SK-N-SH (cell line): ENCODE data around the gene DOCK10. TPM values are rescaled to one million over a fixed set of nuclear protein-coding genes. Genes with fewer than 3 reads are reported as not detected.

Experiments used
- CTCF ChIA-PET: fragments of 300-600, 350-600 bp; formaldehyde crosslinking; extraction: SDS; loops from one replicate; lab custom pipeline; 2021; lab: Yijun Ruan, JAX
- POLR2A ChIA-PET: fragments of 350-600 bp; sonication (Branson Sonifier 250); formaldehyde crosslinking; extraction: SDS; loops from one replicate; lab custom pipeline; 2020; ENCODE audit warnings: antibody characterized with exemption, inconsistent platforms; lab: Yijun Ruan, JAX
- DNase-seq: peaks from one replicate; pipeline ENCODE4 v3.0.0; 2012
- H2AFZ ChIP-seq: fragments of 200-600 bp; sonication (generic); 2 replicates; pipeline ENCODE4 v1.8.1; 2016; ENCODE audit warnings: antibody characterized with exemption, mild to moderate bottlenecking, low read depth
- H3F3A ChIP-seq: fragments of 200-600 bp; sonication (generic); replicated peaks from 2 replicates; pipeline ENCODE3; 2016; ENCODE audit warnings: antibody characterized with exemption, mild to moderate bottlenecking; ENCODE audit not compliant: insufficient read depth
- H3K27ac ChIP-seq, 2 experiments: fragments of 200-500 bp in 1 of 2; fragments of 200-600 bp in 1 of 2; sonication (Bioruptor generic) in 1 of 2; sonication (generic), shearing (Covaris generic) in 1 of 2; 2 replicates each; pipeline versions ENCODE4 v1.5.1 to v1.6.1; 2014 to 2016; ENCODE audit warnings: low read depth in 2 of 2, inconsistent platforms in 1 of 2, low read length in 1 of 2, mild to moderate bottlenecking in 1 of 2, mixed read lengths in 1 of 2
- H3K27me3 ChIP-seq: fragments of 200-600 bp; sonication (generic), shearing (Covaris generic); 2 replicates; pipeline ENCODE4 v1.6.1; 2016; ENCODE audit warnings: mixed run types; ENCODE audit not compliant: insufficient read depth
- H3K36me3 ChIP-seq, 2 experiments: fragments of 200-500 bp in 1 of 2; fragments of 200-600 bp in 1 of 2; sonication (Bioruptor generic) in 1 of 2; sonication (generic) in 1 of 2; replicated peaks in 1 of 2; 2 replicates each; pipeline versions ENCODE3 to v1.5.1; 2014 to 2016; ENCODE audit warnings: low read length in 1 of 2, mild to moderate bottlenecking in 1 of 2; ENCODE audit not compliant: insufficient read depth in 2 of 2, control insufficient read depth in 1 of 2
- H3K4me1 ChIP-seq, 2 experiments: fragments of 200-500 bp in 1 of 2; fragments of 200-600 bp in 1 of 2; sonication (Bioruptor generic) in 1 of 2; sonication (generic), shearing (Covaris generic) in 1 of 2; 2 replicates each; pipeline versions ENCODE4 v1.5.1 to v1.6.1; 2014 to 2016; ENCODE audit warnings: low read depth in 1 of 2, low read length in 1 of 2, mixed run types in 1 of 2; ENCODE audit not compliant: insufficient read depth in 2 of 2, control insufficient read depth in 1 of 2
- H3K4me2 ChIP-seq: fragments of 200-600 bp; sonication (generic), shearing (Covaris generic); 2 replicates; pipeline ENCODE4 v1.6.1; 2017; ENCODE audit warnings: mixed run types
- H3K4me3 ChIP-seq, 2 experiments: fragments of 200-500 bp in 1 of 2; fragments of 200-600 bp in 1 of 2; sonication (Bioruptor generic) in 1 of 2; sonication (generic), shearing (Covaris generic) in 1 of 2; 2 replicates each; pipeline versions ENCODE4 v1.5.1 to v1.8.1; 2014 to 2016; ENCODE audit warnings: low read depth in 2 of 2, inconsistent platforms in 1 of 2, low read length in 1 of 2, mild to moderate bottlenecking in 1 of 2, mixed read lengths in 1 of 2, moderate library complexity in 1 of 2
- H3K79me2 ChIP-seq: fragments of 200-600 bp; sonication (generic); 2 replicates; pipeline ENCODE4 v1.8.1; 2017; ENCODE audit warnings: mild to moderate bottlenecking; ENCODE audit not compliant: insufficient read depth
- H3K9ac ChIP-seq: fragments of 200-600 bp; sonication (generic); 2 replicates; pipeline ENCODE4 v1.6.1; 2017; ENCODE audit warnings: mixed run types
- H3K9me2 ChIP-seq: fragments of 200-600 bp; sonication (generic); 2 replicates; pipeline ENCODE4 v1.6.1; 2017; ENCODE audit warnings: mixed run types
- H3K9me3 ChIP-seq: fragments of 200-600 bp; sonication (generic); 2 replicates; pipeline ENCODE4 v1.6.1; 2017; ENCODE audit warnings: mixed run types, mild to moderate bottlenecking, moderate library complexity
- H4K20me1 ChIP-seq: fragments of 200-600 bp; sonication (generic); 2 replicates; pipeline ENCODE4 v1.6.1; 2017; ENCODE audit warnings: mild to moderate bottlenecking, mixed run types; ENCODE audit not compliant: insufficient read depth
- ELF1 ChIP-seq: IDR thresholded peaks from 2 replicates; pipeline ENCODE4 v1.4.0; 2012
- EP300 ChIP-seq, 2 experiments: IDR thresholded peaks; 2 replicates each; pipeline versions ENCODE4 v1.4.0 to v1.6.1; 2012; ENCODE audit warnings: borderline replicate concordance in 1 of 2, low read depth in 1 of 2, low read length in 1 of 2
- JUND ChIP-seq: IDR thresholded peaks from 2 replicates; pipeline ENCODE4 v1.4.0; 2012
- MEF2A ChIP-seq: IDR thresholded peaks from 2 replicates; pipeline ENCODE4 v1.4.0; 2012; ENCODE audit warnings: low read depth, borderline replicate concordance
- NRF1 ChIP-seq: IDR thresholded peaks from 2 replicates; pipeline ENCODE4 v1.6.1; 2012; ENCODE audit warnings: low read depth, mild to moderate bottlenecking, low read length
- RAD21 ChIP-seq: IDR thresholded peaks from 2 replicates; pipeline ENCODE4 v1.6.1; 2012; ENCODE audit warnings: mild to moderate bottlenecking, low read length
- RXRA ChIP-seq: IDR thresholded peaks from 2 replicates; pipeline ENCODE4 v1.4.0; 2012; ENCODE audit warnings: low read depth, mild to moderate bottlenecking, borderline replicate concordance
- SIN3A ChIP-seq: IDR thresholded peaks from 2 replicates; pipeline ENCODE4 v1.6.1; 2012; ENCODE audit warnings: low read depth, mild to moderate bottlenecking, low read length, moderate library complexity, borderline replicate concordance
- WGBS: methylation state at CpG from one replicate; pipeline ENCODE4 v1.1.6; 2017; ENCODE audit warnings: low lambda C conversion rate; 5-methylcytosine and 5-hydroxymethylcytosine counted together
- polyA plus RNA-seq, 3 experiments: library from polyadenylated mRNA; depleted of rRNA; stranded (reverse); fragments of >200 nt; gene quantifications; 2 replicates each; pipeline ENCODE4 v1.2.3, GENCODE V29; 2012
- TF ChIP-seq, protein P1 (sequence below): IDR thresholded peaks from 2 replicates; pipeline ENCODE4; 2012
- TF ChIP-seq, protein P2 (sequence below): IDR thresholded peaks from 2 replicates; pipeline ENCODE4 v1.4.0; 2012; ENCODE audit warnings: low read depth, borderline replicate concordance
- TF ChIP-seq, protein P3 (sequence below): IDR thresholded peaks from 2 replicates; pipeline ENCODE4 v1.4.0; 2012; ENCODE audit warnings: low read depth

Gene DOCK10
- polyA plus RNA-seq, 1 of the 3 experiments (the other 2 are of a cell fraction), result 24.1 TPM

DNA sequence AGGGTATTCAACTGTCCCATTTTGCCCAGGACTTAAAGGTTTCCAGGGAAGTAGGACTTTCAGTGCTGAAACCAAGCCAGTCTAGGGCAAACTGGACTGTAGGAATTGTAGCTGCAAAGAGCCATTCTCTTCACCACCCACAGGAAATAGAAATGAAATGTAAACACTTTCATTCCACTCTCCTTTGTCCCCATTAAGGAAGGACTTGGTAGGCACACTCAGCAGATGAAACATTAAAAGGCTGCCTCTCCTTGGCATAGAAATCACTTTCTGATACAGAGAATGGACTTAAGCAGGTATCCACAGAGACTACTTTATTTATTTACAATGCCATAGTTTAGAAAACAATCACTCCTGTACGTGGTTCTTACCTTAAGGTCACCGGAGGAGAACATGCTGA, 223.2 kb downstream of the DOCK10 start:
- TF ChIP-seq ELF1 (no peak), MEF2A (no peak), RXRA (no peak), RAD21 (no peak), NRF1 (no peak), EP300 (IDR thresholded peaks at IDR 0.05; ENCODE audit: borderline replicate concordance in 1 of 2, low read depth in 1 of 2, low read length in 1 of 2) (no peak), SIN3A (no peak)
- TF ChIP-seq, protein P1, sequence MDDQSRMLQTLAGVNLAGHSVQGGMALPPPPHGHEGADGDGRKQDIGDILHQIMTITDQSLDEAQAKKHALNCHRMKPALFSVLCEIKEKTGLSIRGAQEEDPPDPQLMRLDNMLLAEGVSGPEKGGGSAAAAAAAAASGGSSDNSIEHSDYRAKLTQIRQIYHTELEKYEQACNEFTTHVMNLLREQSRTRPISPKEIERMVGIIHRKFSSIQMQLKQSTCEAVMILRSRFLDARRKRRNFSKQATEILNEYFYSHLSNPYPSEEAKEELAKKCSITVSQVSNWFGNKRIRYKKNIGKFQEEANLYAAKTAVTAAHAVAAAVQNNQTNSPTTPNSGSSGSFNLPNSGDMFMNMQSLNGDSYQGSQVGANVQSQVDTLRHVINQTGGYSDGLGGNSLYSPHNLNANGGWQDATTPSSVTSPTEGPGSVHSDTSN, result no peak
- TF ChIP-seq, protein P2, sequence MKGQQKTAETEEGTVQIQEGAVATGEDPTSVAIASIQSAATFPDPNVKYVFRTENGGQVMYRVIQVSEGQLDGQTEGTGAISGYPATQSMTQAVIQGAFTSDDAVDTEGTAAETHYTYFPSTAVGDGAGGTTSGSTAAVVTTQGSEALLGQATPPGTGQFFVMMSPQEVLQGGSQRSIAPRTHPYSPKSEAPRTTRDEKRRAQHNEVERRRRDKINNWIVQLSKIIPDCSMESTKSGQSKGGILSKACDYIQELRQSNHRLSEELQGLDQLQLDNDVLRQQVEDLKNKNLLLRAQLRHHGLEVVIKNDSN, result no peak
- TF ChIP-seq, protein P3, sequence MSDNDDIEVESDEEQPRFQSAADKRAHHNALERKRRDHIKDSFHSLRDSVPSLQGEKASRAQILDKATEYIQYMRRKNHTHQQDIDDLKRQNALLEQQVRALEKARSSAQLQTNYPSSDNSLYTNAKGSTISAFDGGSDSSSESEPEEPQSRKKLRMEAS, result no peak
- ChIA-PET POLR2A (no interaction called here), CTCF (no interaction called here)
- Histone ChIP-seq H3K9me2 (no peaks in the 10 kb centered on the region), H3F3A (peaks cover 17% of the 10 kb centered on the region), H2AFZ (no peak overlapping the region), H4K20me1 (no peaks in the 10 kb centered on the region), H3K4me2 (no peak overlapping the region), H3K4me1 (peaks cover 0 to 11% of the 10 kb centered on the region in 2 experiments; a peak in 1 of 4 replicates), H3K4me3 (no peak overlapping the region), H3K79me2 (no peaks in the 10 kb centered on the region), H3K36me3 (peaks cover 0 to 63% of the 10 kb centered on the region in 2 experiments), H3K9ac (no peak overlapping the region), H3K27ac (no peak overlapping the region), H3K27me3 (no peaks in the 10 kb centered on the region), H3K9me3 (peaks cover 6% of the 10 kb centered on the region; the same call in 1 of the 2 replicates)
- 94% methylated on average over 2 of the region's 2 CpGs for WGBS
- no peak for DNase-seq

DNA sequence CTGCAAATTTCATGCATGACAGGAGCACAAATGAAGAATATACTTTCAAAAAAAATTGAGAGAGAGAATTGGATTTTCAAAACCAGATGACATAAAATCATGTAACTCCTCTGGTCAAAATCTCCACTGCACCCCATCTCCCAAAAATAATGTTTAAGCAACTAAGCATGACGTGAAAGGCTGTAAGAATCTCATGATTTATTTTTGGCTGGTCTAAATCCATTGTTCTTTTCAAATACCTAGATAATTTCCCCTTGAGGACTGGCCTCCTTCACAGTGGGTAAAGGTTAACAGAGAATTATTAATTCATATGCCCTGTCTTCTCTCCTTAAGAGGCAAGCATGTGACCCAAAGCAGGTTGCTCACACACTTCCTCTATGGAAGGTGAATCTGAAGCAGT, 224.6 kb downstream of the DOCK10 start:
- H3K9me3 ChIP-seq, result peaks cover 6% of the 10 kb centered on the region; the same call in 1 of the 2 replicates
- peak overlapping the region in 1 of 2 experiments; percentile 67; a peak in 2 of 4 replicates for H3K27ac ChIP-seq
- POLR2A ChIA-PET, result no interaction called here
- H3K9ac ChIP-seq, result no peak overlapping the region
- H3F3A ChIP-seq, result peaks cover 17% of the 10 kb centered on the region
- H2AFZ ChIP-seq, result no peak overlapping the region; the same call in 1 of the 2 replicates
- 100% methylated on average over 1 of the region's 1 CpG for WGBS
- no peak overlapping the region for H3K4me3 ChIP-seq
- CTCF ChIA-PET, result interaction anchor here (1.3 to 1.4 kb wide), 2 partner anchors 29 to 185 kb away, joined by 4 to 5 read pairs; no protein-coding TSS in a partner anchor
- no peaks in the 10 kb centered on the region for H3K9me2 ChIP-seq
- TF ChIP-seq JUND (no peak), ELF1 (no peak)
- H3K4me1 ChIP-seq, result peaks cover 0 to 11% of the 10 kb centered on the region in 2 experiments; a peak in 1 of 4 replicates
- H4K20me1 ChIP-seq, result no peaks in the 10 kb centered on the region
- no peaks in the 10 kb centered on the region for H3K27me3 ChIP-seq
- DNase-seq, result no peak
- 0 out of 2 replicates have a peak overlapping the region, but pooled peaks have one; percentile 32 for H3K4me2 ChIP-seq
- H3K79me2 ChIP-seq, result no peaks in the 10 kb centered on the region
- peaks cover 0 to 66% of the 10 kb centered on the region in 2 experiments for H3K36me3 ChIP-seq
